Measurements from ENCODE around the gene GPR27.

GPR27 gene, protein sequence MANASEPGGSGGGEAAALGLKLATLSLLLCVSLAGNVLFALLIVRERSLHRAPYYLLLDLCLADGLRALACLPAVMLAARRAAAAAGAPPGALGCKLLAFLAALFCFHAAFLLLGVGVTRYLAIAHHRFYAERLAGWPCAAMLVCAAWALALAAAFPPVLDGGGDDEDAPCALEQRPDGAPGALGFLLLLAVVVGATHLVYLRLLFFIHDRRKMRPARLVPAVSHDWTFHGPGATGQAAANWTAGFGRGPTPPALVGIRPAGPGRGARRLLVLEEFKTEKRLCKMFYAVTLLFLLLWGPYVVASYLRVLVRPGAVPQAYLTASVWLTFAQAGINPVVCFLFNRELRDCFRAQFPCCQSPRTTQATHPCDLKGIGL

DNA sequence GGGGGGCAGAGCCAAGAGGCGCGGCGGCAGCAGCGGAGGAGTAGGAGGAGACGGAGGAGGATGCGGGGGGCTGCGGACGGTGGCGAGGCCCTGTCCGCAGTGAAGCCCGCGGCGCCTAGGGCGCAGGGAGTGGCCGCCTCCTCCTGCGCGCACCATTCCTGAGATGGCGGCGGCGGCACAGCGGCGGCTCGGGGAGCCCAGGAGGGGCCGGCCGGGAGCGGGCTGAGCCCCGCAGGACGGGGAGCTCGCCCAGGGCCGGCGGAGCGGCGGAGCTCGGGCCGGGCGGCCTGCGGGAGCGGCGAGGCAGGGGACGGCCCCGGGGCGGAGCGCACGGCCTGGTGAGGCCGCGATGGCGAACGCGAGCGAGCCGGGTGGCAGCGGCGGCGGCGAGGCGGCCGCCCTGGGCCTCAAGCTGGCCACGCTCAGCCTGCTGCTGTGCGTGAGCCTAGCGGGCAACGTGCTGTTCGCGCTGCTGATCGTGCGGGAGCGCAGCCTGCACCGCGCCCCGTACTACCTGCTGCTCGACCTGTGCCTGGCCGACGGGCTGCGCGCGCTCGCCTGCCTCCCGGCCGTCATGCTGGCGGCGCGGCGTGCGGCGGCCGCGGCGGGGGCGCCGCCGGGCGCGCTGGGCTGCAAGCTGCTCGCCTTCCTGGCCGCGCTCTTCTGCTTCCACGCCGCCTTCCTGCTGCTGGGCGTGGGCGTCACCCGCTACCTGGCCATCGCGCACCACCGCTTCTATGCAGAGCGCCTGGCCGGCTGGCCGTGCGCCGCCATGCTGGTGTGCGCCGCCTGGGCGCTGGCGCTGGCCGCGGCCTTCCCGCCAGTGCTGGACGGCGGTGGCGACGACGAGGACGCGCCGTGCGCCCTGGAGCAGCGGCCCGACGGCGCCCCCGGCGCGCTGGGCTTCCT lies at the start of gene GPR27:
Gene GPR27 (plus strand): TSS at position 155 of the 909 bp plus-strand sequence. CDS start 195 bp downstream, at position 350.
- TF ChIP-seq GATA2 (IDR thresholded peaks at IDR 0.05; ENCODE audit: low read depth, low read length): no peak
- TF ChIP-seq GATA3 (IDR thresholded peaks at IDR 0.05; ENCODE audit: low read depth, low read length): no peak

DNA sequence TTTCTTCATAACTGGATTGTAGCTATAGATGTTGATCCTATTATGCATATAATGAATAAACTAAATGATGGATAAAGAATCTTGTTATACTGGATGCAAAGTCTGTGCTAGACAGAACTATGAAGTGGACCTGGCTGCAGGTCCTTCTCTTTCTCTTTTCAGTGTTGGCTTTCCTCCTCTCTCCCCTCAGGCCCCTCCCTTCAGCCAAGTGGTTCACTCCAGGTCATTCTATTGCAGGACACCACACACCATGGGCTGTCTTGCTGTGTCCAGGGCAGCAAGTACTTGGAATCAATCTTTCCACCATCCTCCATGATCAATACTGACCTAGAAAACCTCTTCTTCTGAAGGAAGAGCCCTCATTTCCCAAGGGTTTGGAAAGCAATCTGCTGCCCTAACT lies 48.7 kb upstream of the GPR27 start:
- TF ChIP-seq GATA2 (IDR thresholded peaks at IDR 0.05; ENCODE audit: low read depth, low read length): no peak

- no peak for TF ChIP-seq GATA2 (IDR thresholded peaks at IDR 0.05; ENCODE audit: low read depth, low read length)
- TF ChIP-seq GATA3 (IDR thresholded peaks at IDR 0.05; ENCODE audit: low read depth, low read length): no peak
These were observed 48.0 kb upstream of the GPR27 start for GRCh38 chr3:71705681-71706080.

- TF ChIP-seq GATA2 (IDR thresholded peaks at IDR 0.05; ENCODE audit: low read depth, low read length) (no peak), GATA3 (IDR thresholded peaks at IDR 0.05; ENCODE audit: low read depth, low read length) (no peak)
These were observed 46.1 kb upstream of the GPR27 start for GRCh38 chr3:71707595-71707994.

- no peak for TF ChIP-seq GATA3 (IDR thresholded peaks at IDR 0.05; ENCODE audit: low read depth, low read length)
- no peak for TF ChIP-seq GATA2 (IDR thresholded peaks at IDR 0.05; ENCODE audit: low read depth, low read length)
These were observed 45.1 kb upstream of the GPR27 start for GRCh38 chr3:71708476-71709105.

- TF ChIP-seq GATA2 (IDR thresholded peaks at IDR 0.05; ENCODE audit: low read depth, low read length) (no peak), GATA3 (IDR thresholded peaks at IDR 0.05; ENCODE audit: low read depth, low read length) (no peak)
These were observed 43.6 kb upstream of the GPR27 start for GRCh38 chr3:71709908-71710511.

DNA sequence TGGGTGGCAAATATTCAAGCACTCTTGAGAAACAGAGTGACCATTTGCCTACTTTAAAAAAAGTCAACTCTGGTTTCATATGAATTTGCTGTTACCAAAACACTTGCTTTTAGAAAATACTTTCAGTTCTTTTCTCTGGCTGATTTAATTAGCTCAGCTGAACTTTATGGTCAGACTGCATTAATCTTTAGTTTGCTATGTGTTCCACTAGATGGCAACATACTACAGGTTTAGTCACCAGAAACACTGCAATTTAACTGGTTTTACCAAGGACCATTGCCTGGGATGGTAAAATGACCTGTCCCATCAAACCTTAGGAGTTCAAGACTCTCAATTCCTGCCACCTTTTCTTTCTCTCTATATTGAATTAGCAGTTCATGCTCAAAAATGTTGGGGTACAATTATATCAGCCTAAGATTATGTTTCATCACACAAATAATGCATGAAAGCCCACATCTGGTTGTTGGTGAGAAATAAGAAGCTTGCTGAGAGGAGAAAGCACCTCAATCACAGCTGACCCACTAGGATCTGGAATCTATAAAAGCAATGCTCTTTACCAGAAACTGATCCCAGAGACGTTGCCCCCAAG lies 42.7 kb upstream of the GPR27 start:
- TF ChIP-seq GATA2 (IDR thresholded peaks at IDR 0.05; ENCODE audit: low read depth, low read length): no peak
- no peak for TF ChIP-seq GATA3 (IDR thresholded peaks at IDR 0.05; ENCODE audit: low read depth, low read length)

DNA sequence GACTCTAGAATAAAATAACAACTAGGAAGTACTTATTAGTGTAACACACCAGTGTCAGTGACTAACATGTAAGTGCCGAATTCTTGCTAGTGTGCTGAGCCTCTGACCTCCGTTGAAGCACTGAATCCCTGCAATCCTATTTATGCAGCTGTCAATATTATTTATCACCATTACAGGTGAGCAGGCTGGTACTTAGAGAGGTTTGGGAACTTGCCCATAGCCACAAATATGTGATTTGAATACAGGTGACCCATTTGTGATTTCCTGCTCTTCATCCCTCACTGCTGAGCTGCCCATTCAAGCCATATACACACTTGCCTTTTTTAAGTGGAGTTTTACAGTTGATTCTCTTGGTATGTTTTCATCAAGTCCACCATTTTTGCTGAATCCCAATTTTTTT lies 40.6 kb upstream of the GPR27 start:
- no peak for TF ChIP-seq GATA2 (IDR thresholded peaks at IDR 0.05; ENCODE audit: low read depth, low read length)
- no peak for TF ChIP-seq GATA3 (IDR thresholded peaks at IDR 0.05; ENCODE audit: low read depth, low read length)

DNA sequence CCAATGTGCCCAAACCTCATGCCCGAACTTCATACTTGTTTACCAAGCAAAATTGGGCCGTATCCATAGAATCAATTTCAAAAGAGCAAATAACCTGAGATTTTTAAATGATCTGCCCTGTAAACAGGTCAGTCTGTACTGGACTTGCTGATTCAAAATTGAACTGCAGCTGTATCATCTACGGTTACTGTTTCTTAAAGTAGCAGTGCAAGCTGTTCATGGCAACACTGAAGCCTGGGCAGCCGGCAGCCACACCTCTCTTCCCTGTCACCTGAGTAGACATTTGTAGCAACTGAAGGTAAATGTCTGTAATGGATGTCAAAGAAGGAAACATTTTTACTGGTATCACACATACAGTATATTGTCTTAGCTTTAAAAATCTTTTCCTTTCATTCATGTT lies 39.1 kb upstream of the GPR27 start:
- TF ChIP-seq GATA2 (IDR thresholded peaks at IDR 0.05; ENCODE audit: low read depth, low read length): no peak

DNA sequence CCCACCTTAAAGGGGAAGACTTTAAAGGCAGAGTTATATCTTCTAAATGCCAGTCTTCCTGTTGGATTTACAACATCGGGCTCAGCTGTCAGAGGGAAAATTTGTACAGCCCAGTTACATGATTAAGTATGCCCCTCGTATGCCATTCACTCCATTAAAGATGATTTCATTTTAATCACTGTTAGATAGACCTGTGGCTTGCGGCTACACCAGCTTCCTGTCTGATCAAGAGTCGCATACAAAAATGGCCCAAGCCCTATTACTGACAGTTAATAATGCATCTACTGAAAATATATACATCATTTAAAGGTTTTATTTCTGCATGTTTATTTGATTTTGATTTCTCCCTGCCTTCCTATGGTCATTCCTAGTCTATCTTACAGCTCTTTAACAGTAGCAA lies 35.6 kb upstream of the GPR27 start:
- no peak for TF ChIP-seq GATA3 (IDR thresholded peaks at IDR 0.05; ENCODE audit: low read depth, low read length)

GRCh38 chr3:71721002-71721401 lies 32.7 kb upstream of the GPR27 start:
- no peak for TF ChIP-seq GATA2 (IDR thresholded peaks at IDR 0.05; ENCODE audit: low read depth, low read length)
- no peak for TF ChIP-seq GATA3 (IDR thresholded peaks at IDR 0.05; ENCODE audit: low read depth, low read length)

DNA sequence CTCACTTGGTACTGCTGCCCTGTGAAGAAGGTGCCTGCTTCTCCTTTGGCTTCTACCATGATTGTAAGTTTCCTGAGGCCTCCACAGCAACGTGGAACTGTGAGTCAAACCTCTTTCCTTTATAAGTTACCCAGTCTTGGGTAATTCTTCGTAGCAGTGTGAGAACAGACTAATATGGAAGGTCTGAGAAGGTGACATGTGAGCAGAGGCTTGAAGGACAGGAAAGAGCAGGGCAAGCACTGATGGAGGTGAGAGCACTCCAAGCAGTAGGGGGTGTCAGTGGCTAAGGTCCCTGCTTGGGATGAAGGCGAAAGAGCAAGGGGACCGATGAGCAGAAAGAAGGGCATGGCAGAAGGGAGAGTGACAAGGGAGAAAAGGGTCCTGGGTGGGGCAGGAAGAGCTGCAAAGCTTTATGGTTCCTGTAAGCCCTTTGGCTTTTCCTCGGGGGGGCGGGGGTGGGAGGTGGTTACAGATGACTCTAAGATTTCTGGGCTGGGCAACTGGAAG lies 32.0 kb upstream of the GPR27 start:
- no peak for TF ChIP-seq GATA2 (IDR thresholded peaks at IDR 0.05; ENCODE audit: low read depth, low read length)
- no peak for TF ChIP-seq GATA3 (IDR thresholded peaks at IDR 0.05; ENCODE audit: low read depth, low read length)

GRCh38 chr3:71722693-71723092 lies 31.0 kb upstream of the GPR27 start:
- TF ChIP-seq GATA2 (IDR thresholded peaks at IDR 0.05; ENCODE audit: low read depth, low read length) (no peak), GATA3 (IDR thresholded peaks at IDR 0.05; ENCODE audit: low read depth, low read length) (no peak)

All from SH-SY5Y (cell line).